HEK293 (cell line): Measurements from ENCODE around the gene ARID3B.

Experiments used
- CTCF ChIA-PET: fragments of 350-600 bp; formaldehyde crosslinking; extraction: SDS; loops from one replicate; lab custom pipeline; 2021; ENCODE audit warnings: antibody characterized with exemption; lab: Yijun Ruan, JAX
- POLR2A ChIA-PET: fragments of 300-600 bp; formaldehyde crosslinking; extraction: SDS; loops from one replicate; lab custom pipeline; 2020; ENCODE audit warnings: antibody characterized with exemption, inconsistent platforms; lab: Yijun Ruan, JAX
- H3K27ac ChIP-seq: fragments of 200-500 bp; sonication (Bioruptor generic); 2 replicates; pipeline ENCODE4 v1.5.1; 2014; ENCODE audit warnings: low read depth, low read length, control low read depth, inconsistent platforms; ENCODE audit errors: extremely low read depth
- H3K36me3 ChIP-seq, 2 experiments: fragments of 200-500 bp in 1 of 2; sonication (Bioruptor generic) in 1 of 2; 1 replicate in 1 of 2; 2 replicates in 1 of 2; pipeline ENCODE4 v1.5.1; 2014 to 2017; ENCODE audit warnings: inconsistent platforms in 2 of 2, low read length in 2 of 2; ENCODE audit not compliant: control insufficient read depth in 2 of 2, insufficient read depth in 1 of 2
- H3K4me1 ChIP-seq: fragments of 200-500 bp; sonication (Bioruptor generic); 2 replicates; pipeline ENCODE4 v1.5.1; 2014; ENCODE audit warnings: mild to moderate bottlenecking, low read length, inconsistent platforms; ENCODE audit not compliant: control insufficient read depth, insufficient read depth
- H3K4me3 ChIP-seq: 2 replicates; pipeline ENCODE4 v1.5.1; 2011; ENCODE audit warnings: low read depth, mild to moderate bottlenecking, control low read depth, low read length, moderate library complexity
- H3K9me3 ChIP-seq: fragments of 200-500 bp; sonication (Bioruptor generic); 2 replicates; pipeline ENCODE4 v1.5.1; 2014; ENCODE audit warnings: low read depth, low read length, inconsistent platforms; ENCODE audit not compliant: control insufficient read depth, insufficient read depth
- GLIS2 ChIP-seq: fragments of 450-650 bp; formaldehyde crosslinking; IDR thresholded peaks from 2 replicates; pipeline ENCODE4 v1.5.1; 2016; ENCODE audit warnings: missing biosample characterization, missing genetic modification characterization
- IKZF3 ChIP-seq: fragments of 450-650 bp; IDR thresholded peaks from 2 replicates; pipeline ENCODE4 v1.5.0; 2018; ENCODE audit warnings: missing biosample characterization, mild to moderate bottlenecking, missing genetic modification characterization, moderate library complexity
- PRDM10 ChIP-seq: fragments of 450-650 bp; formaldehyde crosslinking; IDR thresholded peaks from 2 replicates; pipeline ENCODE4 v1.5.1; 2016; ENCODE audit warnings: missing biosample characterization, missing genetic modification characterization
- SCRT2 ChIP-seq: fragments of 450-650 bp; formaldehyde crosslinking; IDR thresholded peaks from 2 replicates; pipeline ENCODE4 v1.5.1; 2016; ENCODE audit warnings: missing biosample characterization, missing genetic modification characterization
- ZNF132 ChIP-seq: fragments of 450-650 bp; formaldehyde crosslinking; IDR thresholded peaks from 2 replicates; pipeline ENCODE4 v1.5.1; 2017; ENCODE audit warnings: missing biosample characterization, missing genetic modification characterization, borderline replicate concordance
- ZNF223 ChIP-seq: fragments of 450-650 bp; formaldehyde crosslinking; IDR thresholded peaks from 2 replicates; pipeline ENCODE4 v1.5.1; 2016; ENCODE audit warnings: missing biosample characterization, missing genetic modification characterization
- ZNF280C ChIP-seq: fragments of 450-650 bp; formaldehyde crosslinking; IDR thresholded peaks from 2 replicates; pipeline ENCODE4 v1.5.1; 2016; ENCODE audit warnings: missing biosample characterization, missing genetic modification characterization
- ZNF394 ChIP-seq: fragments of 450-650 bp; formaldehyde crosslinking; IDR thresholded peaks from 2 replicates; pipeline ENCODE4 v1.5.1; 2016; ENCODE audit warnings: missing biosample characterization, missing genetic modification characterization, mild to moderate bottlenecking, moderate library complexity, borderline replicate concordance
- ZNF514 ChIP-seq: fragments of 450-650 bp; formaldehyde crosslinking; IDR thresholded peaks from 2 replicates; pipeline ENCODE4 v1.5.1; 2016; ENCODE audit warnings: missing biosample characterization, missing genetic modification characterization
- ZNF530 ChIP-seq: fragments of 450-650 bp; formaldehyde crosslinking; IDR thresholded peaks from 2 replicates; pipeline ENCODE4 v1.5.1; 2016; ENCODE audit warnings: low read depth, missing biosample characterization, missing genetic modification characterization
- ZNF549 ChIP-seq: fragments of 450-650 bp; IDR thresholded peaks from 2 replicates; pipeline ENCODE4 v1.5.1; 2018; ENCODE audit warnings: missing biosample characterization, missing genetic modification characterization, mild to moderate bottlenecking, inconsistent platforms, moderate library complexity
- ZNF660 ChIP-seq: fragments of 450-650 bp; IDR thresholded peaks from 2 replicates; pipeline ENCODE4 v1.5.1; 2018; ENCODE audit warnings: missing biosample characterization, mild to moderate bottlenecking, missing genetic modification characterization
- ZNF677 ChIP-seq: fragments of 450-650 bp; IDR thresholded peaks from 2 replicates; pipeline ENCODE4 v1.5.0; 2018; ENCODE audit warnings: missing biosample characterization, mild to moderate bottlenecking, missing genetic modification characterization, moderate library complexity
- ZNF785 ChIP-seq: fragments of 450-650 bp; formaldehyde crosslinking; IDR thresholded peaks from 2 replicates; pipeline ENCODE4 v1.5.1; 2016; ENCODE audit warnings: missing biosample characterization, missing genetic modification characterization
- ZNF843 ChIP-seq: fragments of 450-650 bp; formaldehyde crosslinking; IDR thresholded peaks from 2 replicates; pipeline ENCODE4 v1.5.1; 2016; ENCODE audit warnings: missing biosample characterization, missing genetic modification characterization
- TF ChIP-seq, protein P1 (sequence below): fragments of 450-650 bp; formaldehyde crosslinking; IDR thresholded peaks from 2 replicates; pipeline ENCODE4 v1.5.1; 2017; ENCODE audit warnings: missing biosample characterization, missing genetic modification characterization
- TF ChIP-seq, protein P2 (sequence below): fragments of 450-650 bp; formaldehyde crosslinking; IDR thresholded peaks from 2 replicates; pipeline ENCODE4 v1.5.1; 2016; ENCODE audit warnings: missing biosample characterization, missing genetic modification characterization
- TF ChIP-seq, protein P3 (sequence below): fragments of 450-650 bp; formaldehyde crosslinking; IDR thresholded peaks from 2 replicates; pipeline ENCODE4 v1.5.1; 2017; ENCODE audit warnings: missing biosample characterization, missing genetic modification characterization

The ARID3B gene

GRCh38 chr15:74613953-74614743, 73.1 kb downstream of the ARID3B start:
- ChIA-PET POLR2A (interaction anchor here (0.7 to 5.1 kb wide), 8 partner anchors 10 to 621 kb away, joined by 3 to 53 read pairs (median 6); partner anchors contain the start of genes ARID3B and UBL7), CTCF (interaction anchor here (0.6 to 1.5 kb wide), 6 partner anchors 21 to 649 kb away, joined by 3 to 5 read pairs (median 4); partner anchors contain the start of gene ARID3B)
- peak overlapping the region; percentile 21 for H3K4me3 ChIP-seq
- TF ChIP-seq ZNF280C (tag by site-specific recombination) (no peak), ZNF660 (no peak), PRDM10 (tag by site-specific recombination) (peak; percentile 98), ZNF394 (tag by site-specific recombination) (no peak), ZNF530 (no peak), ZNF677 (no peak), ZNF132 (tag by site-specific recombination) (no peak), GLIS2 (tag by site-specific recombination) (peak; percentile 95; the same call in 1 of the 2 replicates), ZNF514 (no peak), ZNF843 (no peak), SCRT2 (tag by site-specific recombination) (no peak), ZNF223 (tag by site-specific recombination) (peak; percentile 57; the same call in 1 of the 2 replicates), ZNF785 (tag by site-specific recombination) (no peak), ZNF549 (tag by site-specific recombination) (no peak), IKZF3 (tag by site-specific recombination) (no peak)
- TF ChIP-seq, protein P1, sequence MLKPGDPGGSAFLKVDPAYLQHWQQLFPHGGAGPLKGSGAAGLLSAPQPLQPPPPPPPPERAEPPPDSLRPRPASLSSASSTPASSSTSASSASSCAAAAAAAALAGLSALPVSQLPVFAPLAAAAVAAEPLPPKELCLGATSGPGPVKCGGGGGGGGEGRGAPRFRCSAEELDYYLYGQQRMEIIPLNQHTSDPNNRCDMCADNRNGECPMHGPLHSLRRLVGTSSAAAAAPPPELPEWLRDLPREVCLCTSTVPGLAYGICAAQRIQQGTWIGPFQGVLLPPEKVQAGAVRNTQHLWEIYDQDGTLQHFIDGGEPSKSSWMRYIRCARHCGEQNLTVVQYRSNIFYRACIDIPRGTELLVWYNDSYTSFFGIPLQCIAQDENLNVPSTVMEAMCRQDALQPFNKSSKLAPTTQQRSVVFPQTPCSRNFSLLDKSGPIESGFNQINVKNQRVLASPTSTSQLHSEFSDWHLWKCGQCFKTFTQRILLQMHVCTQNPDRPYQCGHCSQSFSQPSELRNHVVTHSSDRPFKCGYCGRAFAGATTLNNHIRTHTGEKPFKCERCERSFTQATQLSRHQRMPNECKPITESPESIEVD (tag by site-specific recombination) = no peak
- TF ChIP-seq, protein P2, sequence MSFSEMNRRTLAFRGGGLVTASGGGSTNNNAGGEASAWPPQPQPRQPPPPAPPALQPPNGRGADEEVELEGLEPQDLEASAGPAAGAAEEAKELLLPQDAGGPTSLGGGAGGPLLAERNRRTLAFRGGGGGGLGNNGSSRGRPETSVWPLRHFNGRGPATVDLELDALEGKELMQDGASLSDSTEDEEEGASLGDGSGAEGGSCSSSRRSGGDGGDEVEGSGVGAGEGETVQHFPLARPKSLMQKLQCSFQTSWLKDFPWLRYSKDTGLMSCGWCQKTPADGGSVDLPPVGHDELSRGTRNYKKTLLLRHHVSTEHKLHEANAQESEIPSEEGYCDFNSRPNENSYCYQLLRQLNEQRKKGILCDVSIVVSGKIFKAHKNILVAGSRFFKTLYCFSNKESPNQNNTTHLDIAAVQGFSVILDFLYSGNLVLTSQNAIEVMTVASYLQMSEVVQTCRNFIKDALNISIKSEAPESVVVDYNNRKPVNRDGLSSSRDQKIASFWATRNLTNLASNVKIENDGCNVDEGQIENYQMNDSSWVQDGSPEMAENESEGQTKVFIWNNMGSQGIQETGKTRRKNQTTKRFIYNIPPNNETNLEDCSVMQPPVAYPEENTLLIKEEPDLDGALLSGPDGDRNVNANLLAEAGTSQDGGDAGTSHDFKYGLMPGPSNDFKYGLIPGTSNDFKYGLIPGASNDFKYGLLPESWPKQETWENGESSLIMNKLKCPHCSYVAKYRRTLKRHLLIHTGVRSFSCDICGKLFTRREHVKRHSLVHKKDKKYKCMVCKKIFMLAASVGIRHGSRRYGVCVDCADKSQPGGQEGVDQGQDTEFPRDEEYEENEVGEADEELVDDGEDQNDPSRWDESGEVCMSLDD (tag by site-specific recombination) = no peak
- TF ChIP-seq, protein P3, sequence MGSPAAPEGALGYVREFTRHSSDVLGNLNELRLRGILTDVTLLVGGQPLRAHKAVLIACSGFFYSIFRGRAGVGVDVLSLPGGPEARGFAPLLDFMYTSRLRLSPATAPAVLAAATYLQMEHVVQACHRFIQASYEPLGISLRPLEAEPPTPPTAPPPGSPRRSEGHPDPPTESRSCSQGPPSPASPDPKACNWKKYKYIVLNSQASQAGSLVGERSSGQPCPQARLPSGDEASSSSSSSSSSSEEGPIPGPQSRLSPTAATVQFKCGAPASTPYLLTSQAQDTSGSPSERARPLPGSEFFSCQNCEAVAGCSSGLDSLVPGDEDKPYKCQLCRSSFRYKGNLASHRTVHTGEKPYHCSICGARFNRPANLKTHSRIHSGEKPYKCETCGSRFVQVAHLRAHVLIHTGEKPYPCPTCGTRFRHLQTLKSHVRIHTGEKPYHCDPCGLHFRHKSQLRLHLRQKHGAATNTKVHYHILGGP (tag by site-specific recombination) = no peak
- TF ChIP-seq, all 188 proteins: peak for 3
- Histone ChIP-seq H3K4me1 (peaks cover 9% of the 10 kb centered on the region), H3K9me3 (no peaks in the 10 kb centered on the region), H3K36me3 (peaks cover under 1 to 21% of the 10 kb centered on the region in 2 experiments; a peak in 2 of 3 replicates), H3K27ac (no peak overlapping the region; the same call in 1 of the 2 replicates)
